Right lung (tissue), 5 donors: ENCODE results near the gene MINDY3. TPM values are rescaled to one million over a fixed set of nuclear protein-coding genes. Genes with fewer than 3 reads are reported as not detected.
"Not testable (repeated sequence)": the region's sequence is repeated elsewhere in the genome, so short reads cannot be mapped to it uniquely, and the experiment has no call there.

Experiments
- DNase-seq, 2 donors: peaks; one replicate each; pipeline ENCODE4 v3.0.0-alpha.2; 2013
- polyA plus RNA-seq, 5 donors: library from polyadenylated mRNA; unstranded; fragments of 120-200 nt; gene quantifications; one replicate each; pipeline versions ENCODE4 v1.2.1 to v1.2.3, GENCODE V29; 2013; ENCODE audit warnings: inconsistent platforms in 1 of 5, low replicate concordance in 1 of 5; ENCODE audit not compliant: insufficient read length in 5 of 5, insufficient read depth in 1 of 5

The MINDY3 gene
- polyA plus RNA-seq, 5 donors, result 34.3 to 61.6 (median 50.7) TPM

GRCh38 chr10:15858861-15859281, 1.4 kb downstream of the MINDY3 start:
- no peak for DNase-seq

- no peak for DNase-seq
Observed at GRCh38 chr10:15857107-15857575, 3.2 kb downstream of the MINDY3 start.

GRCh38 chr10:15856328-15857015, 3.8 kb downstream of the MINDY3 start:
- DNase-seq, result no peak

GRCh38 chr10:15853800-15854199, 6.5 kb downstream of the MINDY3 start:
- no peak for DNase-seq

GRCh38 chr10:15852111-15852557, 8.2 kb downstream of the MINDY3 start:
- DNase-seq, result no peak

- DNase-seq, result not testable (repeated sequence)
Observed at GRCh38 chr10:15850337-15850978, 9.8 kb downstream of the MINDY3 start.

- DNase-seq, result no peak
Observed at GRCh38 chr10:15849316-15849715, 11.0 kb downstream of the MINDY3 start.

GRCh38 chr10:15847481-15847880, 12.8 kb downstream of the MINDY3 start:
- no peak for DNase-seq

- DNase-seq, result no peak
Observed at GRCh38 chr10:15844517-15844916, 15.8 kb downstream of the MINDY3 start.

GRCh38 chr10:15843695-15844094, 16.6 kb downstream of the MINDY3 start:
- DNase-seq, result no peak

GRCh38 chr10:15842556-15843169, 17.6 kb downstream of the MINDY3 start:
- no peak for DNase-seq

- DNase-seq, result no peak
Observed at GRCh38 chr10:15841696-15842095, 18.6 kb downstream of the MINDY3 start.

GRCh38 chr10:15836807-15837206, 23.5 kb downstream of the MINDY3 start:
- DNase-seq, result no peak

GRCh38 chr10:15829495-15829894, 30.8 kb downstream of the MINDY3 start:
- no peak for DNase-seq

GRCh38 chr10:15824498-15824897, 35.8 kb downstream of the MINDY3 start:
- peak in 1 of 2 donors; percentile 48 for DNase-seq

GRCh38 chr10:15822131-15822530, 38.2 kb downstream of the MINDY3 start:
- no peak for DNase-seq

GRCh38 chr10:15821046-15821683, 39.1 kb downstream of the MINDY3 start:
- DNase-seq, result no peak

- peak in 1 of 2 donors; percentile 36 for DNase-seq
Observed at GRCh38 chr10:15817409-15818046, 42.8 kb downstream of the MINDY3 start.

GRCh38 chr10:15815242-15815885, 44.9 kb downstream of the MINDY3 start:
- DNase-seq, result no peak

GRCh38 chr10:15814565-15814964, 45.7 kb downstream of the MINDY3 start:
- no peak for DNase-seq

GRCh38 chr10:15813415-15813814, 46.9 kb downstream of the MINDY3 start:
- no peak for DNase-seq
